GM23338 (cell line): ENCODE data around the gene WFDC10B.

Source experiments
- POLR2AphosphoS5 ChIP-seq: IDR thresholded peaks from 2 replicates; pipeline ENCODE4 v1.6.1; 2016; ENCODE audit warnings: antibody characterized with exemption, low read depth
- TF ChIP-seq, protein P1 (sequence below), 2 experiments: fragments of 200-600 bp in 1 of 2; sonication (generic) in 1 of 2; conservative IDR thresholded peaks; 2 replicates each; pipeline versions ENCODE4 v1.5.1 to v1.6.1; 2016 to 2017; ENCODE audit warnings: antibody characterized with exemption in 2 of 2, low read depth in 2 of 2, mild to moderate bottlenecking in 2 of 2, moderate library complexity in 1 of 2

DNA sequence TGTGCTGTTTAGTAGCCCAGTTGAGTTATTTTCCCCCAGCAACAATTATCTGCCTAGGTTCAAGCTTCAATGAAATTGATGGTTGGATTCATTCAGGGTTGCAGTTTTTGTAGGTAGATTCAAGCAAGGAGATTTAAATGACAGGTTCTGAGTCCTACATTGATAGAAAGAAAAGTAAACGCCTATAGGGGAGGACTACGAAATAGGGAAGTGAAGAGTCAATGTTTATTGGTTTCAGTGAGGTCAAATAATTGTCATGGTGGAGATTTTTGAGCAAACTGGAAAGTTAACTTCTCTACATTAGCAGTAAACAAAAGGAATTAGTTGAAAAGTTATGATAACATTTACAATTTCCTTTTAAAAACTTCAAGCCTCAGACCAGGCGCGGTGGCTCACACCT is 3.7 kb downstream of the WFDC10B start:
- TF ChIP-seq, protein P1, sequence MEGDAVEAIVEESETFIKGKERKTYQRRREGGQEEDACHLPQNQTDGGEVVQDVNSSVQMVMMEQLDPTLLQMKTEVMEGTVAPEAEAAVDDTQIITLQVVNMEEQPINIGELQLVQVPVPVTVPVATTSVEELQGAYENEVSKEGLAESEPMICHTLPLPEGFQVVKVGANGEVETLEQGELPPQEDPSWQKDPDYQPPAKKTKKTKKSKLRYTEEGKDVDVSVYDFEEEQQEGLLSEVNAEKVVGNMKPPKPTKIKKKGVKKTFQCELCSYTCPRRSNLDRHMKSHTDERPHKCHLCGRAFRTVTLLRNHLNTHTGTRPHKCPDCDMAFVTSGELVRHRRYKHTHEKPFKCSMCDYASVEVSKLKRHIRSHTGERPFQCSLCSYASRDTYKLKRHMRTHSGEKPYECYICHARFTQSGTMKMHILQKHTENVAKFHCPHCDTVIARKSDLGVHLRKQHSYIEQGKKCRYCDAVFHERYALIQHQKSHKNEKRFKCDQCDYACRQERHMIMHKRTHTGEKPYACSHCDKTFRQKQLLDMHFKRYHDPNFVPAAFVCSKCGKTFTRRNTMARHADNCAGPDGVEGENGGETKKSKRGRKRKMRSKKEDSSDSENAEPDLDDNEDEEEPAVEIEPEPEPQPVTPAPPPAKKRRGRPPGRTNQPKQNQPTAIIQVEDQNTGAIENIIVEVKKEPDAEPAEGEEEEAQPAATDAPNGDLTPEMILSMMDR (conservative IDR thresholded peaks at IDR 0.05; ENCODE audit: low read depth in 2 of 2): no peak
- no peak for TF ChIP-seq POLR2AphosphoS5
